HG03571 (cell line): ENCODE data around the gene RAF1.

Source experiments
- ATAC-seq: cut with Tn5 transposase; IDR thresholded peaks from one replicate; pipeline ENCODE4 v1.9.1; 2021; ENCODE audit not compliant: unreplicated experiment

RAF1 gene

DNA sequence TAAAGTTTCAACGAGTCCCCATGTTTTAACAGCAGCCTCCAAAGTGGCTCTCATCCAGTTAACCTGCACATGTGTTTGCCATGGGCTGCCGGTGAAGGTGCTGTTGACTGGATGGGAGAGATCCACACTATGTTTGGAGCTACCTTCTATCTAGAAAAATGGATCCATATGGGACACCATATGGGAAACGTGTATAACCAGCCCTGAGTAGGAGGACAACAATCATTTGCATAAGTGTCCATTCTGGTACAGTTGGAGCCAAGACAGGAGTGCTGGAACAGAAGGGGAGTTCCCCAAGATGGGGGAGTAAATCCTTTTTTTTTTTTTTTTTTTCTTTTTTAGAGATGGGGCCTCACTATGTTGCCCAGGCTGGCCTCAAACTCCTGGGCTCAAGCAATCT, 70.4 kb downstream of the RAF1 start:
- ATAC-seq = no peak

- no peak for ATAC-seq
Measured at GRCh38 chr3:12591997-12592715, 71.8 kb downstream of the RAF1 start.

DNA sequence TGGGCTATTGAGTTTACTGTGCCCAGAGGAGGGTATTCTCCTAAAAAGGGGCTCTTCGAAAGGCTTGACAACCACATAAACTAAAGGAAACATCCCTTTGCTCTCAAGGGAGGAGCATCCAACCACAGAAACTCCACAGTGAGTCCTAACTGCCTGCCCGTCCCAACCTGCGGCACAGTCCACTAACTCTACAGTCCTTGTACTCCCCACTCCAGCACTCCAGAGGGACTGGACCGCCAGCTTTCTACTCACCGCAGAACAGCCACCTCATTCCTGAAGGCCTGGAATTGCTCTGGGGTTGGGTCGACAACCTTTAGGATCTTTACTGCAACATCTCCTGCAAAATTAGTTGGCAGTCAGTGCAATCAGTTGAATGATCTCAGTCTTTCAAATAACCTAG, 72.5 kb downstream of the RAF1 start:
- no peak for ATAC-seq

DNA sequence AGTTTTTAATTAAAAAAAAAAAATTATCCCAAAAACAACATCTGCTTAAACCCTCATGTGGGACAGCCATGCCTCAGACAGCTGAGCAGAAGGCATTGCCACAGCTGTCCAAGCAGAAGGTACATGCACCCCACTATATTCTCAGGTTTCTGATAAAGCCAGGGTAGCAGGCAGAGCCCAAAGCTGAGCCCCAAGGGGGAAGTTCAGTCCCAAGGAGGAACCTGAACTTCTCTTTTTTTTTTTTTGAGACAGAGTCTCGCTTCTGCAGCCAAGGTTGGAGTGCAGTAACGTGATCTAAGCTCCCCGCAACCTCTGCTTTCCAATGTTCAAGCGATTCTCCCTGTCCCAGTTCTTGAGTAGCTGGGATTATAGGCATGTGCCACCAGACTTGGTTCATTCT, 73.8 kb downstream of the RAF1 start:
- ATAC-seq = no peak

DNA sequence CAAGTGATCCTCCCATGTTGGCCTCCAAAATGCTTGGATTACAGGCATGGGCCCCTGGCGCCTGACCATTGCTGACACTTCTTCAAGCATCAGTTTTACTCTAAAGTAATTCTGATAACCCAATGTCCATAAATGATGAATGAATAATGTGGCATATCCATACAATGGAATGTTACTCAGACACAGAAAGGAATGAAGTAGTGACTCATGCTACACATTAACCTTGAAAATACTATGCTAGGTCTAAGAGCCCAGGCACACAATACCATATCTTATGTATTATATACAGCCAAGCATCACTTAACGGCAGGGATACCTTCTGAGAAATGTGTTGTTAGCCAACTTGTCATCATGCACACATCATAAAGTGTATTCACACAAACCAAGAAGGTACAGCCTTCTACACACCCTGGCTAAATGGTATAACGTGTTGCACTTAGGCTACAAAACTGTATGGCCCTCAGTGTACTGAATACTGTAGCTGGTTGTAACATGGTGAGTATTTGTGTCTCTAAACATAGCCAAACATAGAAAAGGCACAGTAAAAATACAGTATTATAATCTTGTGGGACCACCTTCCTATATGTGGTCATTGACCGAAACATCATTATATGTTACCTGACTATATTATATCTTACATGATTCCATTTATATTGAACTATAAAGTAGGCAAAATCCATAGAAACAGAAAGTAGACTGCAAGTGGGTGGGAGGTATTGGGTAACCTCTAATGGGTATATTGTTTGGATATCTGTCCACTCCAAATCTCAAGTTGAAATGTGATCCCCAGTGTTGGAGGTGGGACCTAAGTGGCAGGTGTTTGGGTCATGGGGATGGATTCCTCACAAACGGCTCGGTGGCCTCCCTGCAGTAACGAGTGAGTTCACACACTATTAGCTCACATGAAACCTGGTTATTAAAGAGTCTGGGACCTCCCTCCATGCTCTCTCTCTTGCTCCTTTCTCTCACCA, 75.6 kb downstream of the RAF1 start:
- ATAC-seq = no peak

DNA sequence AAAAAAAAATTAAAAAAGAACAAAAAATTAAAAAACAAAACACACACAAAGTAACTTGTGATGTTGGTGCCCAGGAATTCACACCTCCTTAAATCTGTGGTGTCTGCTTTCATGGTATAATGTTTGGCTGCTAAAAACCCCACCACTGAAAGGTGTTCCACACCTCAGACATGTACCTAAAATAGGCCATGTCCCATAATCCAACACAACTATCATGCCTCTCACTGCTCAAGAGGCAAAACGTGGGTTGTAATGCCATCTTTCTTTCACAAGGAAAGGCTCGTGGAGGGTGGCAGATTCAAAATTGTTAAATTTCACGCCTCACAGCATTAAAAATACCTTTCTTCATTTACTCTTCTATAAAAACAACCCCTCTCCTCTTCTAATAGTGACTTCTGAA, 77.5 kb downstream of the RAF1 start:
- ATAC-seq = no peak

- no peak for ATAC-seq
Measured at GRCh38 chr3:12585970-12586369, 77.9 kb downstream of the RAF1 start.

DNA sequence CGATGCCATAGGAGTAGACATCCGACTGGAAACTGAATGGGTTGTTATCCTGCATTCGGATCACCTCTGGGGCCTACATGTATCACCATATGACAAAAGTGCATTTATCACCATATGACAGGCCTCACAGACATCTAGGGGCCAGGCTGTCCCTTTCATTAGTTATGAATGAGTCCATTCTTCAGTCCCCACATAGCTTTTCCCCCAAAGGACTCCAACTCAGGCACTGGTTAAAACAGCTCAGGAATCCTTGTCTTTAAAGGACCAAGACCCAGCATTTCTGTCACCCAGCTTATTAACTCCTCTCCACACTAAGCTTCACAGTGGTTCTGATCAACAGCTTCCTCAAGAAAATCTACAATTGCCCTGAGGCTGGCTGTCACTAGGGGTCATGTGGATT, 78.7 kb downstream of the RAF1 start:
- no peak for ATAC-seq

DNA sequence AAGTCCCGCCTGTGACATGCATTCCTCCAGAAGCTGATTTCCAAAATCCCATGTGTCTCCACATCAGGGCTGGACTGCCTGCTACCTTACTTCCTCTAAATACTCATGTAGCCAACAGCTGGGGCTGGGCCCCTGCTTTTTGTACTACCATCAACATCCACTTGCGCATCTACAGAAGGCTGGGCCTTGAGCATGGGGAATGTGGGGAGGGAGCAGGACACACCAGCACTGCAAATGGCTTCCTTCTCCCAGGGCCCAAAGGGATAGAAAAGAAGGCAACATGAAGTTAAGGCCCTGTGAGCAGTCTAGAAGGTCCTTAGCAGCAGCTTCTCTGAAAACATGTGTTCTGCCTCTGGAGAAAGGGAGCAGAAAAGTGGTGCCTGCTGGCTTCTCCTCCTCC, 79.8 kb downstream of the RAF1 start:
- no peak for ATAC-seq

DNA sequence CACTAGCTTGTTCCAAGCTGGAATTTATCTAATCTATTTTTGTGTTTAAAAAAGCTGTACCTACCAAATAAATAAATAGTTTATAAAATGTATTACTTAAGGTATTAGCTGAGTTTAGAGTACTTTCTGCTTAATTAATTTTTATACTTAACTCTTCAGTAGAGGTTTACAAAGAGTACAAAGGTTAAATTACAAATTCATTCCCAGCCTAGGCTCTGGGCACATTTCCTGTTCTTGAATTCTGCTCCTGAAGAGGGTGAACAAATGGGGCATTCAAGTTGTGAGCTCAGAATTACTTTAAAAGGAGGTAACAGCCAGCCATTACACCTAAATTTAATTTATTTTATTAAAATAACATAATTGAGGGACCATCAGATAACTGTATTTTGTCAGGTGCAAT, 80.6 kb downstream of the RAF1 start:
- ATAC-seq = no peak

DNA sequence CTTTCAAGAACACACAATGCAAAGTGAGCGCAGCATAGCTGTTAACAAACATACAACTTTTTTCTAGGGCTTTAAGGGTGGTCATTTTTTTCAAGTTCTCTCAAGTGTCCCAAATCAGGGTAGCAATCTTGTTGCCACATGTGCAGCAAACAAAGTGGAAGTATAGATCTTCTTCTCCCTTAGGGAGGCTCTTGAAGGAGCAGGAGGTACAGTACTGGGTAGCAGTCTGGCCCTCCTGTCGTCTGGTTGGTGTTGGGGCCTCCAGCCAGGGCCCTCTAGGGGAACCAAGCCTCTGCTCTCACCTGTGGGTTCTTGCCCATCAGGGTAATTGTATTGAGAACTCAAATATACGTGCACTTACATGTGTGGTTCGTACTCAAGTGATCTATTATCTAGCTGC, 81.2 kb downstream of the RAF1 start:
- ATAC-seq = no peak

DNA sequence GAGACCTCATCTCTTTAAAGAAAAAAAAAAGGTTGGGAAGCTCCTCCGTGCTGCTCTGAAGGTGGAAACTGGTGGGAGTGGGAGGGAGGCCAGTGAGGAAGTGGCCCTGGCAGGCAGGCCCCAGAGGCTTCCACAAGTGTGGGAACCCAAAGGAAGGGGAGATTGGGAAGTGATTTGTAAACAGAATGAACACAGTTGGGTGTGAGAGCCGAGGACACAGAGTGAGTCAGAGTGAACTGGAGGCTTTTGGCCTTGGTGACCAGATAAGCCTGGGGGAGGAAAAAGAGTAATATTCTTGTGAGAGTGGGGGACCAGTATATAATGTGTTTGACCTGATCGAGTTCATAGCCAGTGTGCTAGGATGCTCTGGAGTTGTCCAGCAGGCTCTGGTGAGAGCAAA, 84.0 kb downstream of the RAF1 start:
- ATAC-seq = no peak

- ATAC-seq = no peak
Measured at GRCh38 chr3:12579456-12579855, 84.5 kb downstream of the RAF1 start.

DNA sequence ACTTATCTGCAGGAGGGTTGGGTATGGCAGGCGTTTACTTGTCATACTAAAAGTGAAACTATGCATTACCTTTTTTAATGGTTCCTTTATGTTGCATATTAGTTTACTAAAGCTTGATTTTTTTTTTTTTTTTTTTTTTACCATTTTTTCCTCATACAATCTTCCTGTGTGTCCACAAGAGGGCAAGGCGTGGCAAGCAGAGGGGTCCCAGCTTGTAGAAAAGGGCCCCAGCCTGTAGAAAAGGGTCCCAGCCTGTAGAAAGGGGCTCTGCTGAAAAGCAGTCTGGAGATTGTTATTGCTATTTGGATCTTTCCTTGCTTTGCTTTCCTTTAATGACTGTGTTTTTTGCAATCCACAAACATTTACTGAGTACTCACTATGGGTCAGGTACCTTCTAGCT, 85.2 kb downstream of the RAF1 start:
- ATAC-seq = no peak

DNA sequence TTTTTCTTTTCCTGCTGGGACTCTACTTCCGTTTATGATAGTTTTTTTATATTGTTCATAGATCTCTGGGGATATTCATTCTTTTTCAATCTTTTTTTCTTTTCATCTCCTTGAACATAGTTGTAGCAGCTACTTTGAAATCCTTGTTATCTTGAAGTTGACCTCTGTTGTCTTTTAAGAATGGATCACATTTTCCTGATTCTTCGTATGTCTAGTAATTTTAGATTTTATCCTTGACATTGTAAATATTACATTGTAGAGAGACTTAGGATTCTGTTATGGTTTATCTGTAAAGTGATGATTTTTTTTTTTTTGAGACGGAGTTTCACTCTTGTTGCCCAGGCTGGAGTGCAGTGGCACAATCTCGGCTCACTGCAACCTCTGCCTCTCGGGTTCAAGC, 86.5 kb downstream of the RAF1 start:
- ATAC-seq = no peak

DNA sequence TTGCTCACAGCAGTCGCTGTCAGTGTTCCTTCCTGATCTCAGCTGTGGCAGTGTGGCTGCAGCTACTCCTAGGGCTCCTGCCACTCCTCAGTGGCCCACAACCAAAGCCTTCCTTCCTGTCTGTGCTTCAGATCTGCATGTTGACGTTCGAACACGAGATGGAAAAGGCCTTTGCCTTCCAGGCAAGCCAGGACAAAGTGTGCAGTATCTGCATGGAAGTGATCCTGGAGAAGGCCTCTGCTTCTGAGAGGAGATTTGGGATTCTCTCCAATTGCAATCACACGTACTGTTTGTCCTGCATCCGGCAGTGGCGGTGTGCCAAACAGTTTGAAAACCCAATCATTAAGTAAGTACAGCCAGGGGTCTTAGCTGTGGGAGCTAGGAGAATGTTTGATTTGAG, 89.3 kb downstream of the RAF1 start:
- ATAC-seq = no peak

DNA sequence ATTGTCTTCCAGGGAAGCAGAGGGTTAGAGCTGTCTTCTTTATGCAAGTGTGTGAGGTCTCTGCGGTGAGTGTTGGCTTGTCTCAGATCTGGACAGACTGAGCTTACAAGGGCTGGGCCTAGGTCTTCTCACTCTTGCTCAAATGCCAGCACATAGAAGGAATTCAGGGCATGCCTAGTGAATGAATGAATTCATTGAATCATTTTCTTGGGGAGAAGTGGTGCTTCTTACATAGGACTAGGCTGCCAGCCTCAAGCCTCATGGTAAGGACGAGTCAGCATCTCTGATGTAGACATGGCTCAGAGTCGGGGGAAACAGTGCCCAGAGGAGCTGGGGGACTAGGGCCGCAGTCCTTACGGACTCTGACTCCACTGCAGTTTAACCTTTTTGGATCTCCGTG, 89.8 kb downstream of the RAF1 start:
- ATAC-seq = no peak

GRCh38 chr3:12571986-12572385, 91.9 kb downstream of the RAF1 start:
- ATAC-seq = no peak

GRCh38 chr3:12569836-12570235, 94.1 kb downstream of the RAF1 start:
- no peak for ATAC-seq

GRCh38 chr3:12568747-12569146, 95.2 kb downstream of the RAF1 start:
- ATAC-seq = no peak

DNA sequence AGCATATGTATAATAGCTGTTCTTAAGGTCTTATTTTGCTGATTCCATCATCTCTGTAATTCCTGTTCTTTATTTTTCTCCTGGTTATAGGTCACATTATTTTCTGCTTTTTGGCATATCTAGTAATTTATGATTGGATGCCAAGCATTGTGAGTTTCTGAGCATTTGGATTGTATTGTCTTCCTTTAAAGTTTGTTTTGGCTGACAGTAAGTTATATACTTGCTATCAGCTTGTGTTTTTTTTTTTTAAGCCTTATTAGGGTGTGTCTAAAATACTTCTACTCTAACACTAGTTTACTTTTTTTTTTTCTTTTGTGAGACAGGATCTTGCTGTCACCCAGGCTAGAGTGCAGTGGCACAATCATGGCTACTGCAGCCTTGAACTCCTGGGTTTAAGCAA, 96.9 kb downstream of the RAF1 start:
- no peak for ATAC-seq

- no peak for ATAC-seq
Measured at GRCh38 chr3:12562451-12562850, 101.5 kb downstream of the RAF1 start.
